GM12864 (cell line): ENCODE measurements around the gene AP4M1.
"Not testable (repeated sequence)": the region's sequence is repeated elsewhere in the genome, so short reads cannot be mapped to it uniquely, and the experiment has no call there.

Experiments used
- DNase-seq: peaks from one replicate; pipeline ENCODE4 v3.0.0-alpha.2; 2011; ENCODE audit warnings: low read depth
- H3K4me3 ChIP-seq: 2 replicates; pipeline ENCODE4 v1.5.1; 2011; ENCODE audit warnings: mild to moderate bottlenecking, low read depth, low read length, control low read depth
- TF ChIP-seq, protein P1 (sequence below): IDR thresholded peaks from 2 replicates; pipeline ENCODE4 v1.5.1; 2011; ENCODE audit warnings: low read depth, mild to moderate bottlenecking, moderate library complexity, low read length, control low read depth, inconsistent platforms; ENCODE audit errors: missing control alignments

Gene AP4M1

DNA sequence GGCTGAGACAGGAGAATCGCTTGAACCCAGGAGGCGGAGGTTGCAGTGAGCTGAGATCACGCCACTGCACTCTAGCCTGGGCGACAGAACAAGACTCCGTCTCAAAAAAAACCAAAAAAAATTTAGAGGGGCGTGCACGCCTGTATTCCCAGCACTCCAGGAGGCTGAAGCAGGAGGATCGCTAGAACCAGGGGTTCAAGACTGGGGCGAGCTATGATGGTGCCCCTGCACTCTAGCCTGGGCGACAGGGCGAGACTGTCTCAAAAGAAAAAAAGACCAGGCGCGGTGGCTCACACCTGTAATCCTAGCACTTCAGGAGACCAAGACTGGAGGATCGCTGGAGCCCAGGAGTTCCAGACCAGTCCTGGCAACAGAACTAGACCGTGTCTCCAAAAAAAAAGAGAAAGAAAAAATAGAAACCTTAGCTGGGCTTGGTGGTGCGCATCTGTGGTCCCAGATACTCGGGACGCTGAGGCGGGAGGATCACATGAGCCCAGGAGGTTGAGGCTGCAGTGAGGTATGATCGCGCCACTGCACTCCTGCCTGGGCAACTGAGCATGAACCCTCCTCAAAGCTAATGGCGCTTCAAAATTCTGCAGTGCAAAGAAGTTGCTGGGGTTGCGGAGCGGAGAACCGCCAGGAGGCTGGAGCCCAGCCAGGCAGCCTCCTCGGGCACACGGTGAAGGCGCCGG lies 24.9 kb downstream of the AP4M1 start:
- DNase-seq = no peak

DNA sequence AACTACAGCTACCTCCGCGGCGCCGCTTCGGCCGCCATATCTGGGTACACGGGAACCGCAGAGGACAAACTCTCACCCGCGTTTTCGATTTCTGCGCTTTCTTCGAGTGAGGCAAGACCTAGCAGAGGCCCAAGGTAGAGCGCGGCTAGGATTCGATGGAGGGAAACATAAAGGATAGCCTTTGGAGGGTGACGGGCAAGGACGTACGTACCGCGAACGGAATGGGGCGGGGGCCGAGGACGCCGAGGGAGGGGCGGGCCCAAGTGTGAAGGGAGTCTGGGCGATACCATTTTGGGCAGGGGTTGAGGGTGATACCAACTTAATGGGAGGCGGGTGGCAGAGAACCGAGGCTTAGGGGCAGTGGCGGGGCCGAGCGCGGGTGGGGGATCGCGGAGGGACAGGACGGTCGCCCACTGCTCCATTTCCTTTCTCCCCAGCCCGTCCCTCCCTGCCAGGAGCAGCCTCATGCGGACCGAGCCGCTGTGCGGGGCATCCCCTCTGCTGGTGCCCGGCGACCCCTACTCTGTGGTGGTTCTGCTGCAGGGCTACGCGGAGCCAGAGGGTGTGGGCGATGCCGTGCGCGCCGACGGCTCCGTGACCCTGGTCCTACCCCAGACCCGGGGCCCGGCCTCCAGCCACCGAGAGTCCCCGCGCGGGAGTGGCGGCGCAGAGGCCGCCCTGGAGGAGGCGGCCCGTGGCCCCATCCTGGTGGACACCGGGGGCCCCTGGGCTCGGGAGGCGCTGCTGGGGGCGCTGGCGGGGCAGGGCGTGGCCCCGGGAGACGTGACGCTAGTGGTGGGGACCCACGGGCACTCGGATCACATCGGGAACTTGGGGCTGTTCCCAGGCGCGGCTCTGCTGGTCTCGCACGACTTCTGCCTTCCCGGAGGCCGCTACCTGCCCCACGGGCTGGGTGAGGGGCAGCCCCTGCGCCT lies 25.8 kb downstream of the AP4M1 start, which contains the start of gene MBLAC1:
TSS of gene MBLAC1 (plus strand) at position 37 of the 935 bp plus-strand sequence. CDS start at position 466, 429 bp downstream.
- peak; percentile 89 for DNase-seq
- TF ChIP-seq, protein P1, sequence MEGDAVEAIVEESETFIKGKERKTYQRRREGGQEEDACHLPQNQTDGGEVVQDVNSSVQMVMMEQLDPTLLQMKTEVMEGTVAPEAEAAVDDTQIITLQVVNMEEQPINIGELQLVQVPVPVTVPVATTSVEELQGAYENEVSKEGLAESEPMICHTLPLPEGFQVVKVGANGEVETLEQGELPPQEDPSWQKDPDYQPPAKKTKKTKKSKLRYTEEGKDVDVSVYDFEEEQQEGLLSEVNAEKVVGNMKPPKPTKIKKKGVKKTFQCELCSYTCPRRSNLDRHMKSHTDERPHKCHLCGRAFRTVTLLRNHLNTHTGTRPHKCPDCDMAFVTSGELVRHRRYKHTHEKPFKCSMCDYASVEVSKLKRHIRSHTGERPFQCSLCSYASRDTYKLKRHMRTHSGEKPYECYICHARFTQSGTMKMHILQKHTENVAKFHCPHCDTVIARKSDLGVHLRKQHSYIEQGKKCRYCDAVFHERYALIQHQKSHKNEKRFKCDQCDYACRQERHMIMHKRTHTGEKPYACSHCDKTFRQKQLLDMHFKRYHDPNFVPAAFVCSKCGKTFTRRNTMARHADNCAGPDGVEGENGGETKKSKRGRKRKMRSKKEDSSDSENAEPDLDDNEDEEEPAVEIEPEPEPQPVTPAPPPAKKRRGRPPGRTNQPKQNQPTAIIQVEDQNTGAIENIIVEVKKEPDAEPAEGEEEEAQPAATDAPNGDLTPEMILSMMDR = no peak
- H3K4me3 ChIP-seq = peak within 1 kb of the TSS; percentile 87

More for the DNA sequence above, 24.9 kb downstream of the AP4M1 start:
- TF ChIP-seq, protein P1 = no peak
- H3K4me3 ChIP-seq = peak overlapping the region; percentile 87

DNA sequence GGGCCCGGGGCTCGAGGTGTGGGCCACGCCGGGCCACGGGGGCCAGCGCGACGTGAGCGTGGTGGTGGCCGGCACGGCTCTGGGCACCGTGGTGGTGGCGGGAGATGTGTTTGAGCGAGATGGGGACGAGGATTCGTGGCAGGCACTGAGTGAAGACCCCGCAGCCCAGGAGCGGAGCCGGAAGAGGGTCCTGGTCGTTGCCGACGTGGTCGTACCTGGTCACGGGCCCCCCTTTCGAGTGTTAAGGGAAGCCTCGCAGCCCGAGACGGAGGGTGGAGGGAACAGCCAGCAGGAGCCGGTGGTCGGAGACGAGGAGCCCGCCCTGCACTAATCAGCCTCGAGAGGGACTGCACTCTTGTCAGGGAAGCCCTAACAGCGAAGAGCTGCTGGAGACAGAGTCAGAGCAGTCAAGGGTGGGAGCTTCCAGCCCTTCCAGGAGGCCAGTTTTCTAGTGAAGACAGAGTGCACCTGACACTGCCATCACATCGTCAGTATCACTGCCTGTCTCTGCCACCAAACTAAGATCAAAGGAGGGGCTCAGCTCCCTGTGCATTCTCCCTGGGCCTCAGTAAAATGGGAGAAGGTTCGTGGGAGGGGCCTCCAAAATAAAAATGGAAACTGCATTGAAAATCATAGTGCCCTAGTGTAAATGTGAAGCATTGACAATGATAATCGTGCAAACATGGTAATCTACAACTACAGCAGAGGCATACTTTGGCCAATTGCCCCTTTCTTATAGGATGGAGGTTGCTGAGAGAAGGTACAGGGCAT lies 26.6 kb downstream of the AP4M1 start:
- H3K4me3 ChIP-seq = peak overlapping the region; percentile 87
- no peak for DNase-seq
- TF ChIP-seq, protein P1 = peak; percentile 9

DNA sequence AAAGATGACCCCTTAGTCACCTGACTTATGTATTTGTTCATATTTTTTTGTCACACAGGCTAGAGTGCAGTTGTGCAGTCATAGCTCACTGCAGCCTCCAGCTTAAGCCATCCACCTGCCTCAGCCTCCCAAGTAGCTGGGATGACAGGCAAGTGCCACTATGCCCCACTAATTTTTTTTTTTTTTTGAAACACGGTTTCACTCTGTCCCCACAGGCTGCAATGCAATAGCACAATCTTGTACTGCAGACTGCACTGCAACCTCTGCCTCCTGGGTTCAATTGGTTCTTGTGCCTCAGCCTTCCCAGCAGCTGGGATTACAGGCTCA lies 27.2 kb downstream of the AP4M1 start:
- no peak for DNase-seq
- TF ChIP-seq, protein P1 = no peak
- H3K4me3 ChIP-seq = no peak overlapping the region

DNA sequence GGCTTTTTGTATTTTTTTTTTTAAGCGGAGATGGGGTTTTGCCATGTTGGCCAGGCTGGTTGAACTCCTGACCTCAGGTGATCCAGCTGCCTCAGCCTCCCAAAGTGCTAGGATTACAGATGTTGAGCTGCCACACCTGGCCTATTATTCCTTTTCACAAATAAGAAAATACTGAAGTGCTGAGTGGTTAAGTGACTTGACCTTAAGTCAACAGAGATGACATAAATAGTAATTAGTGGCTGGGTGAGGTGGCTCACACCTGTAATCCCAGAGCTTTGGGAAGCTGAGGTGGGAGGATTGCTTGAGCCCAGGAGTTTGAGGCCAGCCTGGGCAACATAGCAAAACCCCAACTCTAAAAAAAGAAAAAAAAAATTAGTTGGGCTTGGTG lies 28.8 kb downstream of the AP4M1 start:
- not testable (repeated sequence) for DNase-seq, H3K4me3 ChIP-seq

DNA sequence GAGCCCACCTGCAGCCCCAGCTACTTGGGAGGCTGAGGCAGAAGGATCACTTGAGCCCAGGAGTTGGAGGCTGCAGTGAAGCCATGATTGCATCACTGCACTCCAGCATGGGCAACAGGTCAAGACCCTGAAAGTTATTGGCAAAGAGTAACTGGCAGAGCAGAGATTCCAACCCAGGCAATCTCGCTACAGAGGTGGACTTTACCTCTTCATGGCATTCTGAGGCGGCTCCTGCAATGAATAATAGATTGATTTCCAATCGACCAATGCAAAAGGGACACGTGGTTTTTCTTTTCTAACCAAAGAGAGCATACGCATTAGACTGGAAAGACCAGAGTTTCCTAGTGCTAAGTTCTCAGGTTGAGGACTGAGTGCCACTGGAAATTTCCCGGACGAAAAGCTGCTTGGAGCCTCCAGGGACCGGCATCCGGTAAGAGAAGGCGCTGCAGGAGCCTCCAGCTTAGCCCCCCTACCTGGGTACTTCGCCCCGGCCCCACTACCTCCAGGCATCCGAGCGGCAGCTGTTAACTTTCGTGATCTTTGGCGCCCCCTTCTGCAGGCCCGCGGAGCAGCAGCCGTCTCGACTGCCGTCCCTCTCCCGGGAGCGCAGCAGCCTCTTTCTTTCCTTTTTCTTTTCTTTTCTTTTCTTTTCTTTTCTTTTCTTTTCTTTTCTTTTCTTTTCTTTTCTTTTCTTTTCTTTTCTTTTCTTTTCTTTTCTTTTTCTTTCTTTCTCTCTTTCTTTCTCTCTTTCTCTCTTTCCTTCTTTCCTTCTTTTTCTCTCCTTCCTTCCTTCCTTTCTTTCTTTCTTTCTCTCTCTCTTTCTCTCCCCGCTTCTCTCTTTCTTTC lies 29.4 kb downstream of the AP4M1 start:
- no peak overlapping the region for H3K4me3 ChIP-seq
- TF ChIP-seq, protein P1 = peak; percentile 81
- no peak for DNase-seq
